ENCODE results near the gene MYO9B.

Gene MYO9B

GRCh38 chr19:17226002-17226933, 150.7 kb downstream of the MYO9B start, which contains the start of gene OCEL1:
Gene OCEL1 (plus strand): TSS chr19:17226226. CDS start chr19:17226248, 22 bp downstream.
- DNase-seq: peak; percentile 93

- DNase-seq: no peak
Measured at GRCh38 chr19:17227798-17228367, 152.3 kb downstream of the MYO9B start.

GRCh38 chr19:17229890-17230289, 154.3 kb downstream of the MYO9B start:
- no peak for DNase-seq

- no peak for DNase-seq
Measured at GRCh38 chr19:17232258-17232657, 156.7 kb downstream of the MYO9B start.

- DNase-seq: peak; percentile 64
Measured at GRCh38 chr19:17234911-17235299, 159.3 kb downstream of the MYO9B start.

GRCh38 chr19:17235300-17235970, 159.9 kb downstream of the MYO9B start:
- DNase-seq: peak; percentile 60

GRCh38 chr19:17235971-17236777, 160.6 kb downstream of the MYO9B start:
- peak; percentile 60 for DNase-seq

GRCh38 chr19:17236811-17237543, 161.4 kb downstream of the MYO9B start:
- no peak for DNase-seq

- no peak for DNase-seq
Measured at GRCh38 chr19:17237747-17238706, 162.4 kb downstream of the MYO9B start.

GRCh38 chr19:17240062-17240752, 164.6 kb downstream of the MYO9B start:
- DNase-seq: no peak

- no peak for DNase-seq
Measured at GRCh38 chr19:17240826-17241399, 165.3 kb downstream of the MYO9B start.

GRCh38 chr19:17242431-17243208, 167.0 kb downstream of the MYO9B start:
- DNase-seq: no peak

- DNase-seq: no peak
Measured at GRCh38 chr19:17243211-17243829, 167.7 kb downstream of the MYO9B start.

GRCh38 chr19:17243830-17244617, 168.4 kb downstream of the MYO9B start:
- no peak for DNase-seq

GRCh38 chr19:17244618-17245534, 169.3 kb downstream of the MYO9B start:
- DNase-seq: no peak

- no peak for DNase-seq
Measured at GRCh38 chr19:17245535-17245984, 170.0 kb downstream of the MYO9B start, which contains the start of gene NR2F6. Gene NR2F6 (minus strand): TSS chr19:17245919. CDS start chr19:17245220, 699 bp downstream.
